ENCODE results near the gene OSBPL3. TPM values are rescaled to one million over a fixed set of nuclear protein-coding genes. Genes with fewer than 3 reads are reported as not detected.

Gene OSBPL3
- polyA plus RNA-seq, 1 of the 3 experiments (the other 2 are of a cell fraction), result 23.2 TPM

DNA sequence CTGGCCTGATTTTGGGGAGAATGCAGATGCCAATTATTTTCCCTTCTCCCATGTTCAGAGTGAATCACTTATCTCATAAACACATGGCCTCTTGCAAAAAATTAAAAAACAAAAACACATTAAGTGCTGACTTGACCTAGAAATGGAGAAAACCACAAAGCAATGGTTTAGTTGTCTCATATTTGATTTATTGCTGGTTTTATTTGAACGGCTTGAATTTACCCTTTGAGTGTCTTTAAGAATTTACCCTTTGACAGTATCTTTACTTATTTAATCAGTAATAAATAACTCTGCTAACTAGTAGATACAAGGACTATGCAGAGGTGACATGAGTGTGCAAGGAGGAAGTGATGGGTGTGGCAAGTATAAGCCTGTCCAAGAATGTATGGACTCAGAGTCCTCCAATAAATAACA, 154.6 kb downstream of the OSBPL3 start:
- no peaks in the 10 kb centered on the region for H3K27me3 ChIP-seq (ENCODE audit: insufficient read depth)
- no peaks in the 10 kb centered on the region for H3K9me3 ChIP-seq
- no peak overlapping the region for H2AFZ ChIP-seq (ENCODE audit: low read depth)
- peaks cover 24 to 60% of the 10 kb centered on the region in 2 experiments for H3K4me1 ChIP-seq (ENCODE audit: control insufficient read depth in 1 of 2, insufficient read depth in 2 of 2, low read depth in 1 of 2, low read length in 1 of 2)
- H3K4me3 ChIP-seq (ENCODE audit: low read depth in 2 of 2, low read length in 1 of 2), result no peak overlapping the region
- H3K9me2 ChIP-seq, result no peaks in the 10 kb centered on the region
- no peaks in the 10 kb centered on the region for H4K20me1 ChIP-seq (ENCODE audit: insufficient read depth)
- H3K27ac ChIP-seq (ENCODE audit: low read depth in 2 of 2, low read length in 1 of 2), result peak overlapping the region; percentile 72 to 95
- H3K36me3 ChIP-seq (replicated peaks in 1 of 2; ENCODE audit: control insufficient read depth in 1 of 2, insufficient read depth in 2 of 2, low read length in 1 of 2), result peaks cover 10 to 19% of the 10 kb centered on the region in 2 experiments
- no peak for DNase-seq
- POLR2A ChIA-PET, result no interaction called here
- CTCF ChIA-PET, result interaction anchor here (1.3 to 4.9 kb wide), 6 partner anchors 12 to 273 kb away, joined by 3 to 34 read pairs (median 24); partner anchors contain the start of gene OSBPL3
- no peak overlapping the region for H3K9ac ChIP-seq
- peaks cover 60% of the 10 kb centered on the region for H3F3A ChIP-seq (replicated peaks; ENCODE audit: insufficient read depth)
- 49% methylated on average over 1 of the region's 1 CpG for WGBS (ENCODE audit: low lambda C conversion rate)
- H3K79me2 ChIP-seq (ENCODE audit: insufficient read depth), result peaks cover 4% of the 10 kb centered on the region; the same call in 1 of the 2 replicates
- peak overlapping the region; percentile 35; the same call in 1 of the 2 replicates for H3K4me2 ChIP-seq
- peak; percentile 21; the same call in 1 of the 2 replicates for TF ChIP-seq PBX3 (IDR thresholded peaks at IDR 0.05)
- TF ChIP-seq EZH2phosphoT487 (IDR thresholded peaks at IDR 0.05; ENCODE audit: borderline replicate concordance, low read depth), result no peak
- no peak for TF ChIP-seq GABPA (IDR thresholded peaks at IDR 0.05; ENCODE audit: low read depth)
- TF ChIP-seq REST (IDR thresholded peaks at IDR 0.05; ENCODE audit: low read depth, low read length), result no peak
- peak; percentile 18; the same call in 1 of the 2 replicates for TF ChIP-seq TCF12 (IDR thresholded peaks at IDR 0.05)
- no peak for TF ChIP-seq MEF2A (IDR thresholded peaks at IDR 0.05; ENCODE audit: borderline replicate concordance, low read depth)
- TF ChIP-seq, protein P1, sequence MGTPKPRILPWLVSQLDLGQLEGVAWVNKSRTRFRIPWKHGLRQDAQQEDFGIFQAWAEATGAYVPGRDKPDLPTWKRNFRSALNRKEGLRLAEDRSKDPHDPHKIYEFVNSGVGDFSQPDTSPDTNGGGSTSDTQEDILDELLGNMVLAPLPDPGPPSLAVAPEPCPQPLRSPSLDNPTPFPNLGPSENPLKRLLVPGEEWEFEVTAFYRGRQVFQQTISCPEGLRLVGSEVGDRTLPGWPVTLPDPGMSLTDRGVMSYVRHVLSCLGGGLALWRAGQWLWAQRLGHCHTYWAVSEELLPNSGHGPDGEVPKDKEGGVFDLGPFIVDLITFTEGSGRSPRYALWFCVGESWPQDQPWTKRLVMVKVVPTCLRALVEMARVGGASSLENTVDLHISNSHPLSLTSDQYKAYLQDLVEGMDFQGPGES (IDR thresholded peaks at IDR 0.05; ENCODE audit: low read depth, low read length), result no peak
- no peak for TF ChIP-seq SMC3 (IDR thresholded peaks at IDR 0.05; ENCODE audit: low read depth, low read length)
- TF ChIP-seq CTCF (IDR thresholded peaks at IDR 0.05), result no peak
- no peak; the same call in 1 of the 2 replicates for TF ChIP-seq FOSL2 (IDR thresholded peaks at IDR 0.05; ENCODE audit: borderline replicate concordance, low read depth)

Data from SK-N-SH (cell line).